T-helper 1 cell treated with Interleukin-12 subunit alpha and Interleukin-12 subunit beta and Interleukin-4 antibody, amounts not matched to agents 30 ng/mL and 1 ng/mL, for 36 hours (primary cell): ENCODE data around the gene SPHK2. TPM values are rescaled to one million over a fixed set of nuclear protein-coding genes. Genes with fewer than 3 reads are reported as not detected.
"Not testable (repeated sequence)": the region's sequence is repeated elsewhere in the genome, so short reads cannot be mapped to it uniquely, and the experiment has no call there.

Experiments
- intact Hi-C: fragments of 100-400 bp; cut with micrococcal nuclease; formaldehyde crosslinking; loops from one replicate; pipeline ENCODE4 v1.15.1; 2024
- total RNA-seq: library from RNA; stranded (reverse); gene quantifications from 2 replicates; pipeline ENCODE4 v1.2.3, GENCODE V29; 2022

SPHK2 gene
- total RNA-seq, 1 donor from 2014 or later: 41.5 TPM

DNA sequence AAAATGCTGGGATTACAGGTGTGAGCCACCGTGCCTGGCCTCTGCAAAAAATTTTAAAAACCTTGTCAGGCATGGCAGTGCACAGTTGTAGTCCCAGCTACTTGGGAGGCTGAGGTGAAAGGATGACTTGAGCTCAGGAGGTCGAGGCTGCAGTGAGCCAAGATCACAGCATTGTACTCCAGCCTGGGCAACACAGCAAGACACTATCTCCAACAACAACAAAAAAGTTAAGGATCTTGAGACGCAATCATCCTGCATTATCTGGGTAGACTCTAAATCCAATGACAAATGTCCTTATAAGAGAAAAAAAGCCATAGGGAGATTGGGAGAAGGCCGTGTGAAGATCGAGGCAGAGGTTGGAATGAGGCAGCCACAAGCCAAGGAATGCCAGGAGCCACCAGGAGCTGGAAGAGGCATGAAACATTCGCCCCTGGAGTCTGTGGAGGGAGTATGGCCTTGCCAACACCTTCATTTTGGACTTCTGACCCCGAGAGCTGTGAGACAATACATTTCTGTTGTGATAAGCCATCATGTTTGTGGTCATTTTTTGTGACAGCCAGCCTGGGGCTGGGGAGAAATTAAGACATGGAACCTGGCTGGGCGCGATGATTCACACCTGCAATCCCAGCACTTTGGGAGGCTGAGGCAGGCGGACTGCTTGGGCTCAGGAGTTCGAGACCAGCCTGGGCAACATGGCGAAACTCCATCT, 31.8 kb downstream of the SPHK2 start:
- intact Hi-C loops: no loop called here

DNA sequence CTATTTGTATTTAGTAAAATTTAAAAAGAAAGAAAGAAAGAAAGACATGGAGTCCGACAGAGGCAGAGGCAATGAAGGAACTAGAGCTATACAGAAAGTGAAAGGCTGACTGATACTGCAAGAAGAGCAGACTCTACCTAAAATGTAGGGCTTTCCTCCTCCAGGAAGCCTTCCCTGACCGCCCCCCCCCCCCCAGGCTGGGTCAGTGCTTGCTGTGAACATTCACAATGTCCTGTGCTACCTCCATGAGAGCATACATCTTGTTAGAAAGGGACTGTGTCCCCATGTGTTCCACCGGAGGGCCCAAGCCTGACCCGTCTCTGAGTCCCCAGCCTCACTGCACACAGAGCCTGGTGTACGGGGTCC, 32.4 kb downstream of the SPHK2 start:
- intact Hi-C loops: no loop called here

DNA sequence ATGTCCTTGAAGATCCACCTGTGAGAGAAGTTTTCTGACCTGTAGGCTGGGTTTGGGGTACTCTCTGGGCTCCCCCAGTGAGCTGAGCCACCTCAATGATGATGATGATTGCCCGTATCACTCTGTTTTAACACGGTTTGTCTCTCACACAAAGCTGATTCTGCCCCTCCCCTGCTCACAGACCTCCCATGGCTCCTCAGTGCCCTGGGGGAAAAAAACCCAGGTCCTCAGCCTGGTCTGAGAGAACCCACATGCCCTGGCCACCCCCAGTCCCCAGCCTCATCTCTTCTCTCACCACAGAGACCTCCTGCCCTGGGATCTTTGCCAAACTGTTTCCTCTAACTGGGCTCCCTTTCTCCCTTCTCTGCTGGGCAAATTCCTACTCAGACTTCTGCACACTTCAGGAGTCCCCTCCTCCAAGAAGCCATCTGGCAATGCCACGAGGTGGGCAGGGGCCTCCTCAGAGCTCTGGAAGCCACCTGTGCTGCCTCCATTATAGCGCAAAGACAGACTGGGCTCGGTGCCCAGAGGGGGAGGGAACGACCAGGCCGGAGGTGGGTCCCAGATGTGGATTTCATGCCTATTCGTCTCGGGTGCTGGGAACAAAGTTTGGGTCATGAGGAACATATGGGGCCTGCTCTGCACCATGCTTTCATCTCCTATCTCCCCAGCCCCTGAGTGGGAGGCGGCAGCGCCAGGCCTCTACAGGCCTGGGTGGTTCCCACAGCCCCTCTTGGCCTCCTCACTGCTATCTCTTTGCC, 35.2 kb downstream of the SPHK2 start:
- intact Hi-C loops: no loop called here

DNA sequence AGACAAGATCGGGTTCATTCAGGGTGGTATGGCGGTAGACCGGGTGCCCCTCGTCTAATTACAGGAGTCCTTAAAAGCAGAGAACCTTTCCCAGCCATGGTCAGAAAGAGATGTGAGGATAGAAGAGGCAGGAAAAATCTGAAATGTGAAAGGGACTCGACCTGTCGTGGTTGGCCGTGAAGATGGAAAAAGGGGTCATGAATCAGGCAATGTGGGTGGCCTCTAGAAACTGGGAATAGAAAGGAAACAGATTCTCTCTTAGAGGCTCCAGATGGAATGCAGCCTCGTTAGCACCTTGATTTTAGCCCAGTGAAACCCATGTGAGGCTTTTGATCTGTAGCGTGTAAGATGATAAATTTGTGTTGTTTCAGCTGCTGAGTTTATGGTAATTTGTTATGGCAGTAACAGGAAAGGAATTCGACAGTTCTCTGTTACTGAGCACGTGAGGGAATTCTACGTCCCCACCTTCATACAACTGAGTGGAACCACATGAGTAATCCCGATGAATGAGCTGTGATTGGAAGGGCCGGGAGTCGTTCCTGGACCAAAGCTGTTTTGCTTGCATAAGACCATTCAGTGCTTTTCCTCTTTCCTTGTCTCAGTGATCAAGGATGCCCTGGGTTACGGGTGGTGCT, 37.7 kb downstream of the SPHK2 start:
- intact Hi-C loops: no loop called here

DNA sequence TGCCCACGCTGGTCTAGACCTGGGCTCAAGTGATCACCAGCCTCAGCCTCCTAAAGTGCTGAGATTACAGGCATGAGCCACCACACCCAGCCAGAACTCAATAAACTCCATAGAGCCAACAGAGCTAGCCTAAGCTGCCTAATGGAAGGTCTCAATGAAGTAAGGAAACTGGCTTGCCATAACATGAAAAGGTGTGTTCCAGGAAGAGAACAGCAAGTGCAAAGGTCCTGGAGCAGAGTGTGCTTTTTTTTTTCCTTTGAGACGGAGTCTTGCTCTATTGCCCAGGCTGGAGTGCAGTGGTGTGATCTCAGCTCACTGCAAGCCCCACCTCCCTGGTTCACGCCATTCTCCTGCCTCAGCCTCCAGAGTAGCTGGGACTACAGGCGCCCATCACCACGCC, 38.5 kb downstream of the SPHK2 start:
- intact Hi-C loops: not testable (repeated sequence)

DNA sequence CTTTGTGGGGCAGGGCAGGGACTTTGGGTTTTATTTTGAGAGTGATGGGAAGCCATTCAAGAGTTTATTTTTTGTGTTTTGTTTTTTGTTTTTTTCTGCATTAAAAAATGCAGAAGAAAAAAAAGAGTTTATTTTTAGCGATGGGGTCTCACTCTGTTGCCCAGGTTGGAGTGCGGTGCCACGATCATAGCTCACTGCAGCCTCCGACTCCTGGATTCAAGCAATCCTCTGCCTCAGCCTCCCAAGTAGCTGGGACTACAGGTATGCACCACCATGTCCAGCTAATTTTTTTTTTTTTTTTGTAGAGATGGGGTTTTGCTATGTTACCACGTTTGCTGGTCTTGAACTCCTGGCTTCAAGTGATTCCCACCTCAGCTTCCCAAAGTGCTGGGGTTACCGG, 39.2 kb downstream of the SPHK2 start:
- intact Hi-C loops: no loop called here

DNA sequence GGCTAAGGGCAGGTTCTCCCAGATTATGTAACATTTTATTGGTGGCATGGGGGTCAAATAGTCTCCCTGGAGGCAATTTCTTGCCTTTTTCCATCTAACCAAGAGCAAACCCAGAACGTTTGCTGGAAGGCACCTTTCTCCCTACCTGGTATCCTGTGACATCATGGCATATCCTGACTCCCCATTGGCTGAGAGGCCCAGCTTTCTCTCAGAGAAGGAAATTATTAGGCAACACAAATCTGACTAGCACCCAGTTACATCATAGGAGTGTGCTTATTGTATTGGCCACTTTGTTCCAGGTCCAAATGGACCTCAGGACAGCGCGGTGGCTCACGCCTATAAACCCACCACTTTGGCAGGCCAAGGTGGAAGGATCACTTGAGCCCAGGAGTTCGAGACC, 40.5 kb downstream of the SPHK2 start:
- intact Hi-C loops: no loop called here

DNA sequence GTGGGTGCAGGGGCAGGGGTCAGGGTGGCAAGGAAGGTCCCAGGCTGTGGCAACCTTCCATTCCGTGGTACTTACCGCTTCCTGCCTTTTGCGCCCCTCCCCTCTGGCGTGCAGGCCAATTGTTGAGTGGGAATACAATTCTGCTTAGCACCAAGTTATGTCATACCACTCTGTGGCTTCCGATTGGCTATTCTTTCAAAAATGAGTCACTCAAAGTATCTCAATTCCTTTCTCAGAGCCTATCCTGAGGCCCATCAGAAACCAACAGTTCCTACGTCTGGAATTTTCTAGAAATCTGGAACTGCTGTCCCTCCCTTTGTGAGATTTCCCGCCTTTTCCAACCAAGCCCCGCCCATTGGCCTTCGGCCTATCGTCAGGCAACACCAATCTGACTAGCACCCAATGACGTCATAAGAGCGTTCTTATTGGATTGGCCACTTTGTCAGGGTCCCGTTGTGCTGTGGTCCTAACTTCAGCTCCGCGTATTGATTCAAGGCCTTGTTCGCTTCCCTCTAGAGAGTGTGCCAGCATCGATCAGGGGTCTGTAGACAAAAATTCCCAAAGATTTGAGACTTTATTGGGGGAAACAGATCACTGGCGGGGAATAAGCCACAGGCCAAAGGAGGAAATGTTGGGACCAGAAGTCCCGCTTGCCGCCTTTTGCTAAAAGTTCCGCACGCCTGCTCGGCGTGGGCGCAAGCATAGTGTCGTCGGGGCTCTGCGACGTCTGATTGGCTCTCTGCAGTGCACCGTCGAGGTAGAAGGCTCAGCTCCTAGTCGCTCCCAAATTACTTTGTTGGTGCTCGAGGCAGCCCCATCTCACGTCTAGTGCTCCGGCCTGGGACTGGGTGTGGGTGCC, 41.8 kb downstream of the SPHK2 start:
- intact Hi-C loops: loop anchor here (1.0 kb wide), 2 partner anchors 15 to 53 kb away; partner anchors contain the start of gene CA11

DNA sequence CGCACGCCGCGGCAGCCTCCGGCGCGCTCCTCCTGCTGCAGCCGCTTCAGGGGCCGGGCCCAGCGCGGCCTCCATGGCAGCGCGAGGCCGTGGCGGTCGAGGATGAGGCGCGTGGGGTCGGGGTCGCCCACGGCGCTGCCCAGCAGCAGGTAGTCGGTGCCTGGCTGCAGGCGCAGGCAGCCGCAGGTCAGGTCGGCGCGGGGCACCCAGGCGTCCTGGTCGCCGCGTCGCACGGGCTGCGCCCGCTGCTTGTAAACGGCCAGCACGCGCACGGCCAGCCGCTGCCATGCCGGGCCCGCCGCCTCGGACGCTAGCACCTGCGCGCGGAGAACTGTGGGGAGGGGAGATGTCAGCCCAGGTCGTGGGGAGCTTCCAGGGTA, 42.4 kb downstream of the SPHK2 start:
- intact Hi-C loops: loop anchor here (1.0 kb wide), 2 partner anchors 15 to 53 kb away; partner anchors contain the start of gene CA11

DNA sequence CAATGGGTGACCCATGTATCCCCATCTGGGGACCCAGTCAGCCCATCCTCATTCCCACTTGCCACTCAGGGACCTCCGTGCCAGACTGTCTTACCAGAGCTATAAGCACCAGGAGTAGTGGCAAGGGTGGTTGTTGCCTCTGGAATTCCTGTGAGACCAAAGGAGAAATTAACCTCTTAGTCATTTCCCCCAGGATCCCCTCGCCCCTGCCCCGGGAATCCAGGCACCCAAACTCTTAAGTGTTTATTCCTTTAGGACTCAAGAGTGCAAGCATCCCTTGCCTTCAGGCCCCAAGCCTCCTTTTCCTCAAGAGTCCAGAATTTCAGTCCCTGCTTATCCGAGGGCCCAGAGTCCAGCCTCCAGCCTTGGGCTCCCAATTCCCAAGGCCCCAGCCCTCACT, 44.4 kb downstream of the SPHK2 start:
- intact Hi-C loops: no loop called here

DNA sequence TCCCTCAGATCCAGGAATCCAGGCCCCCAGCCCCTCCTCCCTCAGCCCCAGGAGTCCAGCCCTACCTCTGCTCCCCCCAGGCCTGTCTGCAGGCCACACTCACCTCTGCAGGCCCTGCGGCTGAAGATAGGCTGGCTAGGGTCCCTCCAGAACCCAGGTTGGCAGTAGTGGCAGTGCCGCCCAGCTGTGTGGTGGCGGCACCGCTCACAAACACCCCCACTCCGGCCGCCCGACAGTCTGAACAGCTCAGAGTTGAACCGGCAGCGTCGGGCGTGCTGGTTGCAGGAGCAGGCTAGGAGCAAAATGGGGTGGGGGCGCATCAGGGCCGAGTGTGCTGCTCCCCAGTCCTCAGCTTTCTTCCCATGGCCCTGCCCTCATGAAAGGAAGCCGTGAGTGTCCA, 45.2 kb downstream of the SPHK2 start:
- intact Hi-C loops: no loop called here

DNA sequence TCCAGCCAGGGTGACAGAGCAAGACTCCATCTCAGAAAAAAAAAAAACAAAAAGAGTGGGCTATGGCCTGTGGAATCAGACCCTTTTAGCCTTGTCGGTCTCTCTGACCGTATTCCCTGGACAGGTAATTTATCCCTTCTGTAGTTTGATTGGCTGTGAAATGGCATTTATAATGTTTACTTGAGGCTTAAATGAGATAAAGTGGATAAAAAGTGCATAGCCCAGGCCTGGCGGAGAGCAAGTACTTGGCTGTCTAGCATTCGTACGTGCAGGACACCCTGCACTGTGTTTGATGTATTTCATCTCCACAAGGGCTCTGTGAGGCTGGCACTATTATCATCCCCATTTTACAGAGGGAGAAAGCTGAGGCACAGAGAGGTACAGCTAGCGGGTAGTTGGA, 46.5 kb downstream of the SPHK2 start:
- intact Hi-C loops: no loop called here

DNA sequence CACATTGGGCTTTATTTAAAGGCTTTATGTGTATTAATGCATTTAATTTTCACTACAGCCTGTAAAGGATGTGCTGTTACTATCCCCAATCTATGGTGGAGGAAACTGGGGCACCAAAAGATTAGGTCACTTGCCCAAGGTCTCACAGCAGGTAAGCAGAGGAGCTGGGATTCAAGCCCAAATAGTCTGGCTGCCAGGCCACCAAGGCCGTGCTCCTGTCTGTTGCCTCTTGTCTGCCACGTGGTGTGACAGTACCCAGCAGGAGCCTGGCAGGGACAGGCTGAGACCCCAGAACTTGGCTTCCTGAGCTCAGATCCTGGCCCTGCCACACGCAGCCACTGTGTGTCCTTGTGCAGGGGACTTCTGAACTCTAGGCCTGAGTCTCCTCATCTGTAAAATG, 49.0 kb downstream of the SPHK2 start:
- intact Hi-C loops: no loop called here

DNA sequence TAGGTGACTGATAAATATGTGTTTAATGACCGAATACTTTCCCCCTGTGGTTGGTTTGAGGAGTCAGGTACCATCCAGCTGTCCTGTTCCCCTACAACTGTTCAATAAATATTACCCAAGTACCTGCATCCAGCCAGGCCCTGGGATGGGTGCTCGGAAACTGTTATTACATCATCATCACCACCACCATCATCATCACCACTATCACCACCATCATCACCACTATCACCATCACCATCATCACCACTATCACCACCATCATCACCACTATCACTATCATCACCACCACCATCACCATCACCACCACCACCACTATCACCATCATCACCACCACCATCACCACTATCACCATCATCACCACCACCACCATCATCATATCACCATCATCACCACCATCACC, 49.5 kb downstream of the SPHK2 start:
- intact Hi-C loops: no loop called here

DNA sequence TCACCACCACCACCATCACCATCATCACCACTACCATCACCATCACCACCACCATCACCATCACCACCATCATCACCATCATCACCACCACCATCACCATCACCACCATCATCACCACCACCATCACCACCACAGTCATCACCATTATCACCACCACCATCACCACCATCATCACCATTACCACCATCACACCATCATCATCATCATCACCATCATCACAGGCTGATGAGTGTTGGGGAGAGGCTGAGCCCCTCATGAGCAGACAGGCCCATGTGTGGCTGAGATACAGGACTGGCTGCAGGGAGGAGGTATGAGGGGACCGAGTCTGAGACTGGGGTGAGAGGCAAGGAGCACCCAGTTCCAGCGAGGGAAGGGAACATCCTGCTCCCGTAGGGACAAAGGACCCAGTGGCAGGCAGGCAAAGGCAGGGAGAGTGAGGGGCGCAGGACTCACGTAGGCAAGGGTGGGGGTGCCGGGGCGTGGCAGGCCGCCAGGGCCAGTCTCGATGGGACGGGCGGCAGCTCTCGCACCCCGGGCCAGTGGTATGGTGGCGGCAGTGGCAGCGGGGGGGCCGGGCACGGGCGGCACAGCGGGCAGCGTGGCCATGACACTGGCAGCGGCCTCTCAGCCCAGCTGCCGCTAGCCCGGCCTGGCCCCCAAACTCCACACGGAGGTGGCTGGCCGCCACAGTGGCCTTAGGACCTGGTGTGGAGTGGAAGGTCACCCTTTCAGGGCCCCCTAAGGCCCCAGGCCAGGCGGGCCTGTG, 50.8 kb downstream of the SPHK2 start:
- intact Hi-C loops: no loop called here

DNA sequence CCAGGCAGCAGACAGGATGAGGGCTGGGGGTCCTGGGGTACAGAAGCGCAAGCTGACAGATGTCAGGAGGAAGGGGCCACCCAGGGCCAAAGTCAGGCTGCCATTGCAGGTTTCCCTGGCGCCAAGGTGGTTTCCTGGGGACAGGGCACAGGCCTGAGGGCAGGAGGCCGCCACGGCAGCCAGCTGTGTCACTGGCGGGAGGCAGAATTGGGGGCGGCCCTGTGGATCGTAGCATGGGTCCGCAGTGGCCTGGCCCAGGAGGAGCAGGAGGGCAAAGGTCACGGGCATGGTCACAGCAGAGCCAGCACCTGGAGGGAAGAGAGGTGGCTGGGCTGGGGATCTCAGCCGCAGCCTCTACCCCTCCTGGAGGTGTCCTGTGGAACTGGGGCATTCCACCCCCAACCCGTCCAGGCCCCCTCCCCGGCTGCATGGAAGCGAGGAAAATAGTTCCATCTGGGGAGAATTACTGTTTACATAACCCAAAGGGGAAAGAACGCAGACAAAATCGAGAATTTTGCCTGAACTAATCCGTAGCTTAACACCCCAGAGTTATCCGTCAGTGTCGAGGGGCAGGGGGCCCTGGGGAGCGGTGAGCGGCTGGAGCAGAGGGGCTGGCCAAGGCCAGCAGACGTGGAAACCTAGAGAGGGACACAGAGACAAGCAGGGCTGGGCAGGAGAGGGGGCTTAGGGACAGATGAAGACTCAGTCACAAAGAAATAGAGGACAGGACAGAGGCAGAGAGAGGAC, 51.6 kb downstream of the SPHK2 start:
- intact Hi-C loops: no loop called here

DNA sequence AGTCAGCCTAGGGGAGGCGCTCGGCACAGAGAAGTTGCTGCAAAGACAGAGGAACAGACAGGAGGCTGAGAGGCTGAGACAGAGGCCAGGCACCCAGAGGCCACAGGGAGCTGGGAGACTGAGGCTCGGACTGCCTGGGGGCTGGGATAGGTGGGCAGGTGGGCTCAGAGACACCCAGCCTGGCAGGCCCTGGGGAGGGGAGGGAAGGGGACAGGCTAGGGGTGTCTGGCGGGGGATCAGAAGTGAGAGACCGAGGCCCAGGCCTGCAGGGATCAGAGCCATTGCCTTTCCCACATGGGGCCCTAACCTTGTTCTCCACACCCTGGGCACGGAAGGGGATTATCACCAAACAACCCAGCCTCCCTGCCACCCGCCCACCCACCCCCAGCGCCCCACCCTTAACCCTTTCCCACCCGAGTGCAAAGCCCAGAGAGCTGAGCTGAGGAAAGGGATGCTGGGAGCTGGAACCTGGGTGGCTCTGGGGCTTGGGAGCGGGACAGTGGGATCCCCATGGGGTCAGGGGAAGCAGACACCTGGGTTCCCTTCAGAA, 52.2 kb downstream of the SPHK2 start:
- intact Hi-C loops: no loop called here

DNA sequence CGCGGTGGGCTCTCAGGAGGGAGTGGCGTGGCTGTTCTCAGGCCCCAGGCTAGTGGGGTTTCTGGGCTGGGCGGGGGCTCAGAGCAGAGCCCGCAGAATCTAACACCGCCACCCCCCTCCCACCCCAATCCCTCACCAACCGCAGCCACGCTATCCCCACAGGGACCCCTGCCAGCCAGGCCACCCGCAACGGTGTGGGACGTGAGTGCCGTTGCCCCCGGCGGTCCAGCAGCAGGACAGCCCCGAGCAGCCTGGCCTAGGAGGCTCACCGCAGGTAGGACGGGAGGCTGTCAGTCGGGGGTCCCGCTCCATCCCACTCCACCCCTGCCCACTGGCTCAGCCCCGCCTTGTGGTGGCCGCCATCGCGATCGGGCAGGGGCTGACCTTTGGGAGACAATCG, 53.7 kb downstream of the SPHK2 start, which contains the start of gene NTN5:
Gene NTN5, minus strand, starts transcription at position 24 of the 400 bp plus-strand sequence. CDS start 2,031 bp downstream, outside the sequence.
- intact Hi-C loops: no loop called here

DNA sequence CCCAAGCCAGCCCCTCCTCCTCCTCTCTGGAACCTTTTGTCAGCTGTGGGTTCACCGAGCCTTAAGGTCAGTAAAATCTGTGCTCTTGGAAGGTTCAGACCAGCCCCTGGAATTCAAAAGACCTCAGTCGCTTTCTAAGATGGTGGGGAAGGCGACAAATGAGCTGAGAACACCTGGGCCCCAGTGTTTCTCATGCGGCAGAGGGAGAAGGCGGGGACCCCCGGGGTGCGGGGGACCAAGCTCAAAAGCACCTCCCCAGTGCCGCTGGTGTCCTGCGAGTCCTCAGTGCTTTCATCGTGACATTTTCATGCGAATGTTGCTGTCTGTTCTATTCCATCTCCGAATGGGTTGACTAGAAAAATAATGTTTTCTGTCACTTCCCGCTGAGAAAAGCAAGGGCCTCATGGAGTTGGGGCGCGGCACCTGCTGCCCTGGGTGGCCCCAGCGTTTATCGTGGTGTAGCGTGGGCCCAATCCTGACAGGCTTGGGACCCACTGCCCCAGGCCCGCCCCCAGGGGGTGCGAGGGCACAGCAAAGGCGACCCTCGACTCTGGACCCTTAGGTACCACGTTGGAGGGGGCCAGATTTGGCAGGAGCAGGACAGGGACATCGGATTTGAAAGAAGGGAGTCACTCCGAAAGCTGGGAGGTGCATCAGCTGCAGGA, 54.3 kb downstream of the SPHK2 start:
- intact Hi-C loops: no loop called here
